BLaER1 (cell line): Measurements from ENCODE around the gene SHF.
A peak's percentile ranks its signal among the peaks of the same experiment; 100 is the strongest.

ENCODE experiments used
- H3K27ac ChIP-seq: shearing (Covaris generic); formaldehyde crosslinking; 2 replicates; pipeline ENCODE4 v1.8.1; 2022
- H3K27me3 ChIP-seq: shearing (Covaris generic); formaldehyde crosslinking; 2 replicates; pipeline ENCODE4 v1.8.1; 2022
- H3K36me3 ChIP-seq: shearing (Covaris generic); formaldehyde crosslinking; 2 replicates; pipeline ENCODE4 v1.8.1; 2022
- H3K4me1 ChIP-seq: shearing (Covaris generic); formaldehyde crosslinking; 2 replicates; pipeline ENCODE4 v1.8.1; 2022
- H3K4me2 ChIP-seq: shearing (Covaris generic); formaldehyde crosslinking; 2 replicates; pipeline ENCODE4 v1.8.1; 2022
- H3K4me3 ChIP-seq: shearing (Covaris generic); formaldehyde crosslinking; 2 replicates; pipeline ENCODE4 v1.8.1; 2022
- H3K9ac ChIP-seq: shearing (Covaris generic); formaldehyde crosslinking; 2 replicates; pipeline ENCODE4 v1.8.1; 2022
- H3K9me3 ChIP-seq: shearing (Covaris generic); formaldehyde crosslinking; 2 replicates; pipeline ENCODE4 v1.8.1; 2022
- H4K20me1 ChIP-seq: shearing (Covaris generic); formaldehyde crosslinking; 2 replicates; pipeline ENCODE4 v1.8.1; 2022
- Cebpa-rat ChIP-seq: shearing (Covaris generic); IDR thresholded peaks from 2 replicates; pipeline ENCODE4 v1.8.1; 2022

Gene SHF

DNA sequence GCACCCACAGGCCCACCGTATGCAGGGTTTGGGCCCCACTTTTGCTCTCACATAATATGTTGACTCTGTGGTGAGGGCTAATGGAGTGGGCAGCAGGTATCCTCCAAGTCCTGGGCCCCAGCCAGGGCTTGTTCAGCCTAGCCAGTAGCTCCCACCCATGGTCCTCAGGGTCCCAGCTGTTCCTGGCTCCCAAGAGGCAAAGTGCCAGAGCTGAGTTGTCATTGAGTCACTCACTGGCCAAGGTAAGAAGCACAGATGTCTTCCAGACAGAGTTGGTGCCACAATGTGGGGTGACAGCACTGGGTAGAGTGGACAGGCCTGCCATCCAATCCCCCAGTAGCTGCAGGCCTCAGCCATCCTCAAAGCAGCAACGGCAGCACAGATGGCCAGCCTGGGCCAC lies 4.3 kb downstream of the SHF start:
- Histone ChIP-seq H3K4me1 (peaks cover 83% of the 10 kb centered on the region), H3K27me3 (no peaks in the 10 kb centered on the region), H3K4me2 (peak overlapping the region; percentile 100), H4K20me1 (peaks cover 84% of the 10 kb centered on the region), H3K4me3 (no peak overlapping the region), H3K9ac (no peak overlapping the region), H3K36me3 (peaks cover 31% of the 10 kb centered on the region), H3K27ac (peak overlapping the region; percentile 35; the same call in 1 of the 2 replicates), H3K9me3 (no peaks in the 10 kb centered on the region)
- no peak for TF ChIP-seq Cebpa-rat

DNA sequence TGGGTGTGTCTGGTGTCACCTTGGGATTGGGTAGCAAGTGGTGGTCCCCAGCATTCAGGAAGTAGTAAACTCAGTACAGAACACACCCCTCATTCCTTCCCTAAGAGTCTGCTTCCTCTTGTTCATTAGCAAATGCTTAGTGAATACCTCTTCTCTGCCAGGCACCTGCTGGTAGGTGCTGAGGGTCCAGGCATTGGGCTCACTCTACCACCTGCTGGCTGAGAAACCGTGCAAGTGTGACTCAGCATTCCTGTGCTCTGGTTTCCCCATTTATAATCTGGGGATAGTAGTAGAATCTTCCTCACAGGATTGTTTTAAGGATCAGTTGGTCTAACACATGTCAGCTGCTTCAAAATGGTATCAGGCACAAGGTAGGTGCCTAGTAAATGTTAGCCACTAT lies 4.8 kb downstream of the SHF start:
- Histone ChIP-seq H4K20me1 (peaks cover 84% of the 10 kb centered on the region), H3K27ac (peak overlapping the region; percentile 35; the same call in 1 of the 2 replicates), H3K4me2 (peak overlapping the region; percentile 100; the same call in 1 of the 2 replicates), H3K4me3 (no peak overlapping the region), H3K36me3 (peaks cover 35% of the 10 kb centered on the region), H3K9ac (no peak overlapping the region), H3K27me3 (no peaks in the 10 kb centered on the region), H3K4me1 (peaks cover 78% of the 10 kb centered on the region), H3K9me3 (no peaks in the 10 kb centered on the region)
- TF ChIP-seq Cebpa-rat, result no peak

DNA sequence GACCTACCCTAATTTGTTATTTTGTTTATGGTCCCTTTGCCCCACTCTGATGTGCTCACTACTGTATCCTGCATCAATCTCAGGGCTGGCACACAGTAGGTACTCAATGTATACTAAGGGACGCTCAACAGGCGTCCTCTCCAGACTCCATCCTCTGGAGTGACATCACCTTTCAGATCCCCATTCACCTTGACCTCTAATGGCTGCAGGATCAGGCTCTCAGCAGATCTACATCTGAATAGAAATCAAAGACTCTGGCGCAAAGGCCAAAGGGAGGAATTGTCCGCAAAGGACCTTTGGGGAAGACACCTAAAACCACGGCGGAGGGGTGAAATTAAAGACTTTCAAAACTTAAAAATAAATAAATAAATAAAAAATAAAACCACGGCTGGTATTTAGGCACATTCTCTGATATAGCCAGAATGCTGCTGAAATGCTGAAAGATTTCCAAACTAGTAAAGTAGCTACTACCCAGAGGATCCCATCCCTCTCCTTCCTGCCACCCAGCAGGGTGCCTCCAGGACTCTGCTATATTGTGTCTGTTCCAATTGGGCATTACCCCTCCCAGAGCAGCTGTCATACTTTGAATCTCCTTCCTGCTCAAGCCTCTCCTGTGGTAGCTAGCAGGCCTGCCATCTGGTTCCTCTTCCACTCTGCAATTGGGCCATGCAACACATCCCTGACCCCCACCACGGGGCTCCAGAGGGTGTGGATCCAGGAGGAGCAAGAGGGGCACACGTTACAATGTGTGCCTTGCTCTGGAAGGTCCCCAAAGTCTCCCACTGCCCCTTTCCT lies 6.1 kb downstream of the SHF start:
- Histone ChIP-seq H3K27ac (peak overlapping the region; percentile 67), H3K27me3 (no peaks in the 10 kb centered on the region), H3K9ac (no peak overlapping the region; the same call in 1 of the 2 replicates), H3K4me2 (peak overlapping the region; percentile 62), H4K20me1 (peaks cover 88% of the 10 kb centered on the region), H3K4me1 (peaks cover 75% of the 10 kb centered on the region), H3K9me3 (no peaks in the 10 kb centered on the region), H3K36me3 (peaks cover 48% of the 10 kb centered on the region), H3K4me3 (no peak overlapping the region)
- no peak for TF ChIP-seq Cebpa-rat

DNA sequence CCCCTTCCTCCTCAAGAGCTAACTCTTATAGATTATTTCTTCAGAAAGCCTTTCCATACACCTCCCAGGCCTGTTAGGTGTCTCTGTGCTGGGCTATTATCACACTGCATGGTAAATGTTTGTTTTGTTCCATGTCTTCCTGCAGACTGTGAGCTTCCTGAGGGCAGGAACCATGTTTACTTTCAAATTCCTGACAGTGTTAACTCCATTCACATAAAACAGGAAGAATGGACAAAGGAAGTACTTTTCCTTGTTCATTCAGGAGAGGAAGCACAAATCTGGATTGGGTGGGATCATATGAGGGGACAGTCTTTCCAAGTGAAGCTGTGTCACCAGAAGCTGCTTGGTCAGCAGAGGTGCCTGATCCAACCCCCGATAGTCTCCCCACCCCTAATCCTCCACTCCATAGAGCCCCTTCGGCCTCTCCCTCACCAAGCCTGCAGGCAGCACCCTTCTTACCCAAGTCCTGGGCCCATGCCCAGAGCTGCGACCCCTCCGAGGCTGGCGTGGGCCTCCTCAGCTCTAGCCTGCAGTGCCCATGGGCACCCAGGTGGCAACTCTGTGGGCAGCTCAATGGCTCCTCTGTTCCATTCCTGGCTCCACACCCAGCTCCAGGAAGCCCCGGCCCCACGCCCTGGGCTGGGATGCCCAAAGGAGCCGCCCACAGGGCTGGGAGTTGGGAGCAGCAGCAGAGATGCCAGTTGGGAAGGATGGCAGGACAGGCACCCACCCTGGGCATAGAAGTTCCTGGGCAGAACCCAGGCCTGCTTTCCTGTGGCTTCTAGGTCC lies 6.9 kb downstream of the SHF start:
- Histone ChIP-seq H3K27ac (peak overlapping the region; percentile 67), H3K9ac (no peak overlapping the region), H3K9me3 (no peaks in the 10 kb centered on the region), H3K4me2 (peak overlapping the region; percentile 62), H4K20me1 (peaks cover 81% of the 10 kb centered on the region), H3K4me3 (no peak overlapping the region), H3K27me3 (no peaks in the 10 kb centered on the region), H3K4me1 (peaks cover 67% of the 10 kb centered on the region), H3K36me3 (peaks cover 57% of the 10 kb centered on the region)
- no peak for TF ChIP-seq Cebpa-rat

DNA sequence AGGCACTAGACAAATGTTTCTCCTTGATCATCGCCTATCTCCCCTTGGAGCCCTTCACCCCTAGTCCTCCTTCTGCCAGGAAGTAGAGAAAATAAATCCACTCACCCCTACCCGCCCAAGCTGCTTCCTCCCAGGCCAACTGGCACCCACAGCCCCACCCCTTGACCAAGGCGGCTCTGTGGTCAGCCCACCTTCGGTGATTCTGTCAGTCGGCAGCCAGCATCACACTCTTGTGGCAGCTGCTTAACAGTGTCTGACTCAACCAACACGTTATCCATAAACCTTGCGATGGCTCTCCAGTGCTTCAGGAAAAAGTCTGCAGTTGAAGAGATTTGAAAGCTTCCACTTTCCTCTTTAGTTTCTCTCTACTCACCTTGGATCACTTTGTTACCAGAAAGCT lies 7.6 kb downstream of the SHF start:
- no peak for TF ChIP-seq Cebpa-rat
- peak overlapping the region; percentile 67; the same call in 1 of the 2 replicates for H3K27ac ChIP-seq
- H3K4me2 ChIP-seq, result peak overlapping the region; percentile 62
- H3K9me3 ChIP-seq, result no peaks in the 10 kb centered on the region
- no peak overlapping the region for H3K9ac ChIP-seq
- H3K4me3 ChIP-seq, result no peak overlapping the region
- H3K27me3 ChIP-seq, result no peaks in the 10 kb centered on the region
- H3K36me3 ChIP-seq, result peaks cover 63% of the 10 kb centered on the region
- peaks cover 60% of the 10 kb centered on the region for H3K4me1 ChIP-seq
- H4K20me1 ChIP-seq, result peaks cover 74% of the 10 kb centered on the region

DNA sequence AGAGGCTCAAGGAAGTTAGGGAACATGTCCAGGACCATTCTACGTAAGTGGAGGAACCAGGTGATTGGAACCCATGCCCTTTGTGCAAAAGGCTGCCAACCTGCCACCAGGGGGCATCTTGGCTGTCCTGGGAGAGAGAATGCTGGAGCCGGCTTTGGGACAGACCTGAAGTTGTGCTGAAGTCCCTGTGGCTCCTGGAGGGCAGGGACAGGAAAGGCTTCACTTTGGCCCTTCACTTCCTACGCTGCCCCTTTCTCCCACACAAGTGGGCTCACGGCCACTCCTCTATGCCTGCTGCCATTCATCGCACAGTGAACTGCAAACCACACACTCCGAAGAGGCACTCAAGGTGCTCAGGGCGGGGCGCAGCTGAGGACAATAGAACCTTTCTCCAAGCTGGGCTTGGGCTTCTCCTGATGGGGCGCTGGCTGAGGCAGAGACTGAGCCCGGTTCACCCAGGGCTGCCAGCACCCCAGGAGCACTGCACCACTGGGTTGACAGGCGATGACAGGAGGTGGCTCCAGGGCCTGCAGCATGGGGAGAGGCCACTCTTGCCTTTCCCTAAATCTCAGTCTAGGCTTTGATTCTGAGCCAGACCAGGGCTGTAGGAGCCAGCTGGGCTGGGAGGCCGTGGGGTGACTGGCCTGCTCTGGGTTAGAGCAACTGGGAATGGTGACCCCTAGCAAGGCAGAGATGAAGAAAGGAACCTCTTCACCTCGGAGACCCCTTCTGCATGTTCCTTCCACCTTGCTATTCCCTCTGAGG lies 8.4 kb downstream of the SHF start:
- H3K9me3 ChIP-seq, result no peaks in the 10 kb centered on the region
- peaks cover 71% of the 10 kb centered on the region for H3K36me3 ChIP-seq
- H4K20me1 ChIP-seq, result peaks cover 66% of the 10 kb centered on the region

DNA sequence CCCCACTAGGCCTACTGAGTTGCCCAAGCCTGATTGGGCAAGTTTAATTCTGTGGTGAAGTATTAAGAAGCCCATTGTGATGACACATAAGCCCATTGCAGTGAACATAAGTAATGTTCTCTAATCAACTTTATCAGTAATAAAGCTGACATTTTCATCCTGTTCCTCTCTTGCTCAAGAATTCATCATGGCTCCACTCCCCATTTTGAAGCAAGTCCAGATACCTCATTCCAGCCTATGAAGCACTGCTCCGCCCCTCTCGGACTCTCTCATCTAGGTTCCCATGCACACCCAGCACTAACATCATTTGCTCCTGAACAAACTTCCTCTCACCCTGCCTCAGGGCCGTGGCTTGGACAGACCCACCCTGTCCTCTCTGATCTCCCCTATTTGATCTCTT lies 10.5 kb downstream of the SHF start:
- peaks cover 87% of the 10 kb centered on the region for H3K36me3 ChIP-seq

More for the DNA sequence above, 8.4 kb downstream of the SHF start:
- no peaks in the 10 kb centered on the region for H3K27me3 ChIP-seq
- H3K4me2 ChIP-seq, result peak overlapping the region; percentile 62; the same call in 1 of the 2 replicates
- TF ChIP-seq Cebpa-rat, result no peak
- no peak overlapping the region for H3K9ac ChIP-seq
- no peak overlapping the region for H3K4me3 ChIP-seq
- H3K27ac ChIP-seq, result peak overlapping the region; percentile 22; the same call in 1 of the 2 replicates
- H3K4me1 ChIP-seq, result peaks cover 52% of the 10 kb centered on the region

DNA sequence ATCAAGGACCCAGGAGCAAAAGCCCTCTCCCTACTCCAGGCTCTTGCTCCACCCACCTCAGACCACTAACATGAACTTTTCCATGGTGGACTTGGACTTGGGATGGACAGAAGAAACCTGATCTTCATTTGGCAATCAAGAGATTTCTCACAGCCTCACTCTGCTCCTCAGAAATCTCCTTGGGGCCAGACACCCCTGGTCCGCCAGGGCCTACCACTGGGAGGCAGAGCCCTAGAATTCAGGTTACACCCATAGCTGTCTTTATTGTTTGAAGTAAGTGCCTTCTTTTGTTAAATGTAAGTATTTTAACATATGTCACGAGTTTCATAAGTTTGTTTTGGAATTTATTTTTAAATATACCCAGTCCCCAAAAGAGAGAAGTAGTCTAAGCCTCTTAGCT lies 13.2 kb downstream of the SHF start:
- Histone ChIP-seq H3K36me3 (peaks cover 89% of the 10 kb centered on the region), H3K27me3 (no peaks in the 10 kb centered on the region), H3K4me2 (no peak overlapping the region), H4K20me1 (peaks cover 18% of the 10 kb centered on the region; the same call in 1 of the 2 replicates), H3K9ac (no peak overlapping the region), H3K9me3 (no peaks in the 10 kb centered on the region), H3K4me3 (no peak overlapping the region), H3K4me1 (peaks cover 28% of the 10 kb centered on the region), H3K27ac (no peak overlapping the region)
- TF ChIP-seq Cebpa-rat, result no peak

More for the DNA sequence above, 10.5 kb downstream of the SHF start:
- Histone ChIP-seq H3K4me2 (no peak overlapping the region), H3K27me3 (no peaks in the 10 kb centered on the region), H3K27ac (no peak overlapping the region), H3K4me3 (no peak overlapping the region), H3K4me1 (peaks cover 31% of the 10 kb centered on the region), H4K20me1 (peaks cover 45% of the 10 kb centered on the region), H3K9me3 (no peaks in the 10 kb centered on the region), H3K9ac (no peak overlapping the region)
- TF ChIP-seq Cebpa-rat, result no peak

DNA sequence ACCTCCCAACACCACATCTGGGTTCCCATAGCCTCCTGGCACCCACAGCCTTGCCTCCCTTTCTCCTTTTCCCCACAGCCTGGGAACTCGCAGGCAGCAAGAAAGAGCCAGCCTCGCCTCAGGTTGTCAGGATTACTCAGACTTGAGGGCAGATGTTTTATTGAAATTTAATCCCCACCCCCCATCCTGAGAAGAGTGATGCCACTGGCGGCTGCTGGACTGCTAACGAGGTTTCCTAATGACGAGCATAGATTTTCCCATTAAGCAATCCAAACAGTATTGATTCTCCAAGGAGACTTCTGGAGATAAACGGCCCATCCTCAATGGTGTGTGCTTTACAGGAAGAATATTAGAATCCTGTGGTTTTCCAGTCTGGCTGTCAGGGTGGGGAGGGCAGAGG lies 13.7 kb downstream of the SHF start:
- no peak overlapping the region for H3K4me2 ChIP-seq
- no peak overlapping the region for H3K27ac ChIP-seq
- no peak overlapping the region for H3K4me3 ChIP-seq
- H3K4me1 ChIP-seq, result peaks cover 29% of the 10 kb centered on the region
- TF ChIP-seq Cebpa-rat, result no peak
- H3K36me3 ChIP-seq, result peaks cover 84% of the 10 kb centered on the region
- H3K9me3 ChIP-seq, result no peaks in the 10 kb centered on the region
- H3K27me3 ChIP-seq, result no peaks in the 10 kb centered on the region
- H3K9ac ChIP-seq, result no peak overlapping the region
- H4K20me1 ChIP-seq, result peaks cover 13% of the 10 kb centered on the region; the same call in 1 of the 2 replicates
